ENCODE results near the gene CPO.
A peak's percentile ranks its signal among the peaks of the same experiment; 100 is the strongest.

- TF ChIP-seq CTCF (IDR thresholded peaks at IDR 0.05) (peak; percentile 51 to 68 (median 63)), POLR2A (IDR thresholded peaks at IDR 0.05) (no peak)
These were observed 50.0 kb downstream of the CPO start for GRCh38 chr2:206989311-206989710.
